ENCODE data around the gene CTBP1.

CTBP1 gene

GRCh38 chr4:1193206-1194009, 55.5 kb downstream of the CTBP1 start:
- DNase-seq = no peak

- no peak for DNase-seq
Observed at GRCh38 chr4:1192493-1193205, 56.3 kb downstream of the CTBP1 start.

- no peak for DNase-seq
Observed at GRCh38 chr4:1192091-1192492, 56.8 kb downstream of the CTBP1 start.

- DNase-seq = no peak
Observed at GRCh38 chr4:1191621-1192020, 57.3 kb downstream of the CTBP1 start.

DNA sequence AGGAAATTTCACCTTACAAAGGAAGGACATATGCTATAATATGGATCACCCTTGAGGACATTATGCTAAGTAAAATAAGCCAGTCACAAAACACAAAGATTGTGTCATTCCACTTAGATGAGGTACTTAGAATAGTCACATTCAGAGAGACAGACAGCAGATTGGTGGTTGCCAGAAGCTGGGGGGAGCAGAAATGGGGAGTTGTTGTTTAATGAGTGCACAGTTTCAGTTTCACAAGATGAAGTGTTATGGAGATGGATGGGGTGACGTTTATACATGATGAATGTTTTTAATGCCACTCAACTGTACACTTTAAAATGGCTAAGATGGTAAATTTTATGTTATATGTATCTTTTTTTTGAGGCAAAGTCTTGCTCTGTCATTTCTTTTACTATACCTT, 61.7 kb downstream of the CTBP1 start:
- DNase-seq = no peak

- no peak for DNase-seq
Observed at GRCh38 chr4:1183985-1184773, 64.8 kb downstream of the CTBP1 start.

DNA sequence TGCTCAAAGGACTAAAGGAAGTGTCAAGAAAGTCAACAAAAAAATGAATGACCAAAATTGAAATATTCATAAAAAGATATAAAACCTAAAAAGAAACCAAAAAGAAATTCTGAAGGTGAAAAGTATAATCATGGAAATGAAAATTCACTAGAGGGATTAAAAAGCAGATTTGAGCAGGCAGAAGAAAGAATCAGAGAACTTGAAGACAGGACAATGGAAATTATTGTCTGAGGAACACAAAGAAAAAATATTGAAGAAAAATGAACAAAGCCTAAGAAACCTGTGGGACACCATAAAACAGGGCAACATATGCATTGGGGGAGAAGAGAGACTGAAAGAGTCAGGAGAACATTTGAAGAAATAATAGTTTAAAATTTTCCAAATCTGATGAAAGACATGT, 66.6 kb downstream of the CTBP1 start:
- no peak for DNase-seq

GRCh38 chr4:1180663-1181062, 68.3 kb downstream of the CTBP1 start:
- DNase-seq = no peak

GRCh38 chr4:1179976-1180375, 69.0 kb downstream of the CTBP1 start:
- no peak for DNase-seq

GRCh38 chr4:1179089-1179441, 69.9 kb downstream of the CTBP1 start:
- no peak for DNase-seq

DNA sequence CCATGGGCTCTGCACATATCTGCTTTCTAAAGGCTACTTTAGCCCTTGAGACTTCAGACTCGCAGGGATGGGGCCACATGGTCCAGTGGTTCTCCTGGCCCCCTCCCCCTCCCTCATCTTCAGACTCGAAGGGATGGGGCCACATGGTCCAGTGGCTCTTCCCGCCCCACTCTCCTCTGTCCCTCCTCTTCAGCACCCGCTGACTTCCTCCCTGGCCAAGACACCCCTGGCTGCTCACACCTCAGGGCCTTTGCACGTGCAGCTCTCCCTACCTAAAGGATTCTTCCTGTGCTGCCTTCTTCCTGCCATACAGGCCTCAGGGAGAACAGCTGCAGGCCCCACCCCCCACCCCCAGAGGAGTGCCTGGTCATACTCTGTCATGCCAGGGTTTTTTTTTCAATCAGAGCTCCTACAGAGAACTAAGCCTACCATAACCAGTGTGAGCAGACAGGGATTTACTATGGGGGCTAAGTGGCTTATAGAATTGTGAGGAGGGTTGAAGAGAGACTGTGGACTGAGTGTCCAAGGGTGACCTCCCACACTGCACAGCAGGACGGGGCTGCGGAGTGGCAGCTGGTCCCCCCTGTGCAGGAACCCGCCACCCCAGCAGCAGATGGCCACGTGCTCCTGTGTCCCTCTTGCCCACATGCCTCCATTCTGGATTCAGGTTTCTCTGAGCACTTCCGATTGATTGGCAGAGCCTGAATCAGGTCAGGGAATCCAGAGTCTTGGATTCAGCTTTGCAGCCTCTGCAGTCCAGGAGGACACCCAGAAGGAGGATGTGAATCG, 70.4 kb downstream of the CTBP1 start:
- no peak for DNase-seq

DNA sequence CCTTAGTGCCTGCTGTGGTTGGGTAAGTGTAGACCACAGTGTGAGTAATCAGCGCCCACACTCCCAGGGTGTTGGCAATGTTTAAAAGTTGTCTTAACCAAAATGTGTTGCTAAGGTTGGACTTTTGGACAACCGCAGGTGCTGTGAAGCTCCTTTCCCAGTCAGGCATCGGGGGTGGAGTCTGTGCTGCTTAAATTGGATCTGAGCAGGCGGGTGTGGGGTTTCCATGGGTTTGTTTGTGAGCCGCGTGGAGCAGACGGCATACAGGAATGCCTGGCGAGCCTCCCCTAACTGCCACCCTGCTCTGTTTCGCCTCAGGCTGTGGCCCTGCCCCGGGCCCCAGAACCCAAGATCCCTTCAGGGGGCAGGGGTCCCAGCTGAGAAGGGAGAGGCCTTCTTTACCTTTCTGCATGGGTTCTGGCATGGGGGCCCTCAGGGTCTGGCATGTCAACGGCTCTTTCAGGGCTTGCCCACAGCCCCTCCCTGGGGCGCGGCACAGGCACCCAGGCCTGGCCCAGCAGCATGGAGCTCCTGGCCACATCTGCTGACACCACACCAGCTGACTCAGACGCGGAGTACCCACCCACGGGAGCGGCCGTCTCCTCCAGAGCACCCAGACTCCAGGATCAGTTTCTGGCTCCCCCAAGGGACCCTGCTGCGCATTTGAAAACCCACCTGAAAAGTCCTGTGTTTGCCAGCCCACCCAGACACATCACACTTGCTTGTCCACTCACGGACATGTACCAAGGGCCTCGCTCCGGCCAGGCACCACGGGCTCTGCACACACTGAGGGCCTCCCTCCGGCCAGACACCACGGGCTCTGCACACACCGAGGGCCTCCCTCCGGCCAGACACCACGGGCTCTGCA, 71.4 kb downstream of the CTBP1 start:
- no peak for DNase-seq

GRCh38 chr4:1176398-1177273, 72.3 kb downstream of the CTBP1 start:
- no peak for DNase-seq

GRCh38 chr4:1175635-1176229, 73.2 kb downstream of the CTBP1 start:
- no peak for DNase-seq

- DNase-seq = no peak
Observed at GRCh38 chr4:1174941-1175634, 73.8 kb downstream of the CTBP1 start.

DNA sequence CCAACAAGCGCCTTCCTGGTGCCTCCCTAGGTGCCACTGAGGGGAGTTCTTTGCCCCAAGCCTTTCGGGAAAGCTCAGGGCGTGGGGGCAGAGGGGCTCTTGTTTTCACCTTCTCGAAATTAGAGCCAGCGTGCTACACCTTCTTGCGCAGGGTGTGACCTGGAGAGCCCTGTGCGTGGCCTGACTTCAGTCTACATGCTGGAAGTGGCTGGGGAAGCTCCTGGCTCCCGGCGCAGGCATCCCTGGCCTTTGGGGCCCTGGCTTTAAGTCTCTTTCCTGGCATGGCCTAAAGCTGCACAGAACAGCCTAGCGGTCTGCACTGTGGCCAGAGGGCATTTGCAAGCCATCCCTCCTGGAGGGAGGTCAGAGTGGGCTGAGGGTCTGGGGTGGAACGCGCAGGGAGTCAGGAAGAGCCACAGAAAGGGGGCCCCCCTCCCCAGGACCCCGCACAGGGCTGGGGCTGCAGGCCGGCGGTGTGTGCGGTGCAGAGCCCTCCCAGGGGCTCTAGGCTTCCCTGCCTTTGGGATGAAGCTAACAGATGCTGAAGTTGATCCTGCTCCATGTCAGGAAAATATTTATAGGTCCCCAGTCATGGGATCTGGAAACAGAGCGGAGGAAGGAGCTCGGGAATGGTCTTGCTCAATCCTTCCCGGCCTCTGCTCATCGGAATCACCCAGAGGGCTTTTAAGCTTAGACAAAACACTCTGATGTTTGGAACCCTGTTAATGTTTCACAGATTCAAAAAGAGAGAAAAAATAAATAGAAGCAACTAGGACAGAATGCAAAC, 75.8 kb downstream of the CTBP1 start:
- DNase-seq = no peak

- DNase-seq = no peak
Observed at GRCh38 chr4:1172228-1172851, 76.6 kb downstream of the CTBP1 start, which contains the start of gene SPON2. Gene SPON2 (minus strand): TSS chr4:1172583.
